Neural cell (in vitro differentiated cells): ENCODE results near the gene STRBP.

Experiments
- CTCF ChIP-seq: fragments of 450-650 bp; IDR thresholded peaks from 2 replicates; pipeline ENCODE4 v1.5.1; 2014; ENCODE audit warnings: antibody characterized with exemption, mild to moderate bottlenecking, moderate library complexity; ENCODE audit not compliant: poor library complexity, severe bottlenecking
- POLR2AphosphoS5 ChIP-seq: IDR thresholded peaks from 2 replicates; pipeline ENCODE4 v1.6.1; 2012

DNA sequence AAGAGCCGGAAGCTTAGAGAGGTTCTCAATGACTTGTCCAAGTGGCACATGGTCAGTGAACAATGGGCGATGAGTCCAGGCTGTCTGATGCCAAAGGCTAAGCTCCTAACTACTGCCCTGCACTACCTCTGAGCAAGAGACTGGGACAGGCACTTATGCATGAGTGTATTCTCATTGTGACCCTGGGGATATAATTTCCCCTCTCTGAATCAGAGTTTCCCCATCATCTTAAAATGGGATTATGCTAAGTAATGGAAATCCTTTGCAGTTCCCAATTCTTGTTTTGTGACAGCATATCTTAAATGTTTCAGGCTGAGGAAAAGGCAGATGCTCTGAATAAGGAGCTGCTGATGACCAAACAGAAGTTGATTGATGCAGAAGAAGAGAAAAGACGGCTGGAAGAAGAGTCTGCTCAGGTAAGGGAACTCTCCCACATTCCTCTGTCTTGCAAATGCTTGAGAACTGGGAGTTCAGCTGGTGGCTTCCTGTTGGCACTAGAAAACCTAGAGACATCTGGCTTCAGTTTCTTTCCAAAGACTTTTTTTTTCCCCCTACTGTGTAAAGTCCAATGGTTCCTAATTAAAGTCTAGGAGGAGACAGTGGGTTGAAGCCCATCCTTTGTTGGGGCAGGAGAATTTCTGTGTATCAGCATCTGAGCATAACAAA is 170.8 kb downstream of the STRBP start:
- TF ChIP-seq CTCF = no peak
- TF ChIP-seq POLR2AphosphoS5 = no peak
